T-helper 1 cell treated with Interleukin-12 subunit alpha and Interleukin-12 subunit beta and Interleukin-4 antibody, amounts not matched to agents 30 ng/mL and 1 ng/mL, for 36 hours (primary cell): Measurements from ENCODE around the gene MTOR. TPM values are rescaled to one million over a fixed set of nuclear protein-coding genes. Genes with fewer than 3 reads are reported as not detected.
"Not testable (repeated sequence)": the region's sequence is repeated elsewhere in the genome, so short reads cannot be mapped to it uniquely, and the experiment has no call there.

Experiments used
- intact Hi-C: fragments of 100-400 bp; cut with micrococcal nuclease; formaldehyde crosslinking; loops from one replicate; pipeline ENCODE4 v1.15.1; 2024
- total RNA-seq: library from RNA; stranded (reverse); gene quantifications from 2 replicates; pipeline ENCODE4 v1.2.3, GENCODE V29; 2022

The MTOR gene
- total RNA-seq, 1 donor from 2014 or later, result 53.2 TPM

DNA sequence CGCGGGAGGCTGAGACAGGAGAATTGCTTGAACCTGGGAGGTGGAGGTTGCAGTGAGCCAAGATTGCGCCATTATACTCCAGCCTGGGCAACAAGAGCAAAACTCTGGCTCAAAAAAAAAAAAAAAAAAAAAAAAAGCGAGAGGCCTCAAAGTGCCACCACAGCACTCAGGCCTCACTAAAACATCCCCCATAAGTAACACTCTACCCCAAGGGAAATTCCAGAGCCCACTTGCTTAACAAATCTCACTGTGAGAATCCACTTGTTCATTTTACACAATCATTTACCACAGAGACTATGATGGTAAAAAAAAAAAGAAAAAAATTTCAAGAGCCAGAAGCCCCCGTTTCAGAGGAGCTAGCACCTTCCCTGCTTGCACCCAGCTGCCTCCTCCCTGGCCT lies 136.4 kb downstream of the MTOR start:
- intact Hi-C loops, result no loop called here

DNA sequence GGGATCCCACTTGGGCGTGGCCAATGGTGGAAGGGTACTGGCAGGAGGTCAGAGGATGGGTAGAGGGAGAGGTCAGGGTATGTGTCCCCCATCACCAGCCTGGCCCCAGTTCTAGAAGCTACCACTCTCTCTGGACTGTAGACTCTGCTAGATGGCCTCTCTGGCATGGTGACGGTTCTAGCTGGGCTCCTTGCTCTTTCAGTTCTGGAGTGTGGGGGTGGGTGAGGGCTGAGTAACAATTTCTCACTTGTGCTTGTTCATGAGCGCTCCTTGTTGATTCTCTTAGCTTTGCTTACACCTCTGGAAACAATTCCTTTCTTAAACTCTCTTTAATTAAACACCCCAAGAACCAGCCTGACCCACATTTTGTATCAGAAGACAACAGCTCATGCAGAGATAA lies 137.4 kb downstream of the MTOR start:
- intact Hi-C loops, result no loop called here

GRCh38 chr1:11116318-11116717 lies 146.0 kb downstream of the MTOR start:
- intact Hi-C loops, result no loop called here

- intact Hi-C loops, result no loop called here
Observed at GRCh38 chr1:11114966-11115365, 147.4 kb downstream of the MTOR start.

DNA sequence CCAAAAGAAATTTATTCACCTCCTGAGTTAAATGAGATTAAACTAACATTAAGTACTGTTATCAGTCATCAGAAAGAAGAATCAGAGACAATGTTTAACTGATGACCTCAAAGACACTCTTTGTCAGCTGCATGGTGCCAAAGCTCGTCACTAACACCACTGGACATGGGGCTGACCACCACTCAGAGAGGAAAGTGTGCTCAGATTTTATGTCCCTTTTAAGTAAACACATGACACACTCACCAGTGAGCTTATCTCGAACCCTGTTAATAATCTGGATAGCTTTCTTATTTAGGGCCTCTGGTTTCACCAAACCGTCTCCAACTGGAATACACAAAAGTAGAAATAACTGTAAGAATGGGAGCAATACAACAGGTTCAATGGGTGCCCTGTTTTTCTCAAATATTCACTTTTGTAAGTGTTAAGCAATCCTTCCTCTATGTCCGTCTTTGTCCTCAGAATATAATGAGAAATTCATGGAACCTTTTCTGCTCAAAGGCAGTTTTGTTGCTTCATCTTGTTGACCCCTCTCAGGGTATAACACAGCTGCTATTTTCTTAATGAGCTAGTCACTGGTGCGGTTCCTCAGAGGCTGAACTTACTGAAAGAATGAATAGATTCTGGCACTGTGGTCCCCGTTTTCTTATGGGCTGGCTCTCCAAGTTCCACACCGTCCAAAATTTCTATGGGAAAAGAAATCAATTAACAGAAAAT lies 153.1 kb downstream of the MTOR start:
- intact Hi-C loops, result no loop called here

DNA sequence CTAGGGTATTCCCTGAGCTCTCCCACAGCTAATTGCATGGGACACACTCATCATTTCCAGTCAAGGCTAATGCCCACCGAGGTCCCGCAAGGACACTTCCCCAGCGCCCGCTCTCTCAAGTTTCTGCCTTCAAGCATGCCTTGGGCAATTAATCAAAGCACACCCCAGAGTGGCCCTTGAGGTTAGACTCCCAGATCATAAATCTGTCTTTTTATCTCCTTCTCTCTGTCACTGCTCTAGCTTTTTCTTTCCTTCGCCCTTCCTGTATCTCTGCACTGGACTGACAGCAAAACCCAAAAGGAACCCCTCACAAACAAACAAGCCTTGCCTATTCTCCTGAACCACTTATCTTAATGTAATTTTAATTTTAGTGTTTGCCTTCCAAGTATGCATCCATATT lies 154.8 kb downstream of the MTOR start:
- intact Hi-C loops, result no loop called here

DNA sequence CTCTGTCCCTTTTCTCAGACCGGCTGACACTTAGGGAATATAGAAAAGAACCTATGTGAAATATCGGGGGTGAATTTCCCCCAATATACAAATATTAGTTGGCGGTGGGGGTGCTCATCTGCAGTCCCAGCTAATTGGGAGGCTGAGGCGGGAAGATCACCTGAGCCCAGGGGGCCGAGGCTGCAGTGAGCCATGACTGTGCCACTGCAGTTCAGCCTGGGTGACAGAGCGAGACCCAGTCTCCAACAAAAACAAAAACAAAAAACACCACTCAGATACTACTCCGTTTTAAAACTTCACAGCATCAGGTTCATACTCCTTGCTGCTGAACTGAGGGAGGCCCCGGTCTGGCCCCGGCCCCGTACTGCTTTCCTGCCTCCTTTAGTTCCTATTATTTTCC lies 156.8 kb downstream of the MTOR start:
- intact Hi-C loops, result no loop called here

DNA sequence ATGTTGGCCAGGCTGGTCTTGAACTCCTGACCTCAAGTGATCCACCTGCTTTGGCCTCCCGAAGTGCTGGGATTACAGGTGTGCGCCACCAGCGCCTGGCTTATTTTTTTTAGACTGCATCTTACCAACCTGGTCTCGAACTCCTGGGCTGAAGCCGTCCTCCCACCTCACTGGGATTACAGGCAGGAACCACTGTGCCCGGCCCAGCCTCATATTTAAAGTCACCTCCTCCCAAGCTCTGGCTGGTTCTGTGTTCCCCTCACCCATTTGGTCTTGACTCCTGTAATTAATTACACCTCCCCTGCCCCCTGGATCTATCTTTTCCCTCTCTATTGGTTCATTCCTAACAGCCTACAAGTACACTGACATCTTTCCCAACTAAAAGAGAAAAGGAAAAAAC lies 161.0 kb downstream of the MTOR start:
- intact Hi-C loops, result no loop called here

DNA sequence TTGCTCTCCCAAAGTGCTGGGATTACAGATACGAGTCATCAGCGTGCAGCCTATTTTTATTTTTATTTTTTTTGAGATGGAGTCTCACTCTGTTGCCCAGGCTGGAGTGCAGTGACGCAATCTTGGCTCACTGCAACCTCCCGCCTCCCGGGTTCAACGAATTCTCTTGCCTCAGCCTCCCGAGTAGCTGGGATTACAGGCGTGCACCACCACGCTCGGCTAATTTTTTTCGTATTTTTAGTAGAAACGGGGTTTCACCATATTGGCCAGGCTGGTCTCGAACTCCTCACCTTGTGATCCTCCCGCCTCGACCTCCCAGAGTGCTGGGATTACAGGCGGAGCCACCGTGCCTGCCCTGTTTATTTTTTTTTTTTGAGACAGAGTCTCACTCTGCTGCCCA lies 161.5 kb downstream of the MTOR start:
- intact Hi-C loops, result not testable (repeated sequence)

- intact Hi-C loops, result no loop called here
Observed at GRCh38 chr1:11100149-11100493, 162.2 kb downstream of the MTOR start.

DNA sequence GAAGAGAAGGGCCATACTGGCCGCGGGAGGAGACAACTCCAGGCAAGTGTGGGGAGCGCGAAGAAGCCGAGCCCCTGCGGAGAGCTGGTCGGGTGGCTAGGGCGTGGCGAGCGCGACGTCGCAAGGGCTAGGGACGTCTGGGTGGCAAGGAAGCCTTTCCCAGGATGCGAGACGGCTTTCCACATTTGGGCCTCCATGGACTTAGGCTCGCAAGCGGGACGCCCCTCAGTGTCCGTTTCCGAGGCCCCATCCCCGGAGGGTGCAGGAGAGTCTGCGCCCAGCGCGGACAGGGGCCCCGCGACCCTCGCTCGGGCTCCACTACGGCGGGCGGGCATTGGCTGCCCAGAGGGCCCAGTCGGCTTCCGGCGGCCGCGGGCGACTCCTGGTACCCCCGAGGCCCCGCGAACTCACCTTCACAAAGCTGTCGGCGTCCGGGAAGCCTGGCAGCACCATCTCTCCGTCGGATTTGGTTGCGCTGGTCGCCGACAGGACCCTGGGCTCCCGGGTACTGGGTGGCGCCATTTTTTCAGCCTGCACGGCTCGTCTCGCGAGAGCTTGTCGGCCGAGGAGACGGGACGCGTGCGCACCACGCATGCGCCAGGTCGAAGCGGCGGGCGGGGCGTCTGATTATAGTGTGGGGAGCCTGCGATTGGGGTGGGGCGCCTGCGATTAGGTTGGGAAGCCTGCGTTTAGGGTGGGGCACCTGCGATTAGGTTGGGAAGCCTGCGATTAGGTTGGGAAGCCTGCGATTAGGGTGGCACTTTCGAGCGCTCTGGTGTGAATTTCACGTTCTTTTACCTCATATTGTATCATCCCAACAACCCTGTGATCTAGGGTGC lies 162.8 kb downstream of the MTOR start, which contains the start of gene EXOSC10:
Gene EXOSC10, minus strand, starts transcription at position 560 of the 839 bp plus-strand sequence. Its CDS starts 38 bp downstream, at position 522.
- intact Hi-C loops, result loop anchor here (1.0 to 2.0 kb wide), 6 partner anchors 39 to 809 kb away; partner anchors contain the start of genes DFFA, MTOR, SRM and TARDBP

DNA sequence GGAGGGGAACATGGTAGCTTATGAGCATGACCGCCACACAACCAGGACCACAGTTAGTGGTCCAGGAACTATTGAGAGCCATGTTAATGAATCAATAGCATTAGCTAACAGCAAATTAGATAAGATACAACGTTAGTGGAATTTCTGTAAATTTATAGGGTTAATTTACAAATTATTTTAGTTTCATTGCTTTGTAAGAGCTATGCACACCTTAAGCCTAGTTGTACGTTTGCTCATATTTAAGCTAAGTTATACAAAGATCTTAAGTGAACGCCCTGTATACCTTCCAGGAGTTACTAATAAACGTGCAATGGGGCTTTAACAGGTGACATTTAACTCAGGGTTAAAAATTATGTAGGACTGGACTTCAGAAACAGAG lies 163.4 kb downstream of the MTOR start:
- intact Hi-C loops, result loop anchor here (1.0 to 2.0 kb wide), 6 partner anchors 39 to 810 kb away; partner anchors contain the start of genes DFFA, MTOR, SRM and TARDBP

- intact Hi-C loops, result not testable (repeated sequence)
Observed at GRCh38 chr1:11083784-11084183, 178.6 kb downstream of the MTOR start.

GRCh38 chr1:11080931-11081330 lies 181.4 kb downstream of the MTOR start:
- intact Hi-C loops, result no loop called here

GRCh38 chr1:11078631-11079030 lies 183.7 kb downstream of the MTOR start:
- intact Hi-C loops, result no loop called here

DNA sequence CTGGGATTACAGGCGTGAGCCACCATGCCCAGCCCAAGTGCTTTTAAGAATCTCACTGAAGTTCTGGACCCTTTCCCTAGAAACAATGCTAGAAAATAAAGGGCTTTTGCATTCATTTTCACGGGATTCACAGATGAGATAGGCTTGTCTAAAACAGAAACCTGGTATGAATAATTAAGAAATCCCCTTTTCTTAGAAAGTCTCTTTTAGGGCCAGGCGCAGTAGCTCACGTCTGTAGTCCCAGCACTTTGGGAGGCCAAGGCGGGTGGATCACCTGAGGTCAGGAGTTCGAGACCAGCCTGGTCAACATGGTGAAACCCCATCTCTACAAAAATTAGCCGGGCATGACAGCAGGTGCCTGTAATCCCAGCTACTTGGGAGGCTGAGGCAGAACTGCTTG lies 189.0 kb downstream of the MTOR start:
- intact Hi-C loops, result not testable (repeated sequence)

DNA sequence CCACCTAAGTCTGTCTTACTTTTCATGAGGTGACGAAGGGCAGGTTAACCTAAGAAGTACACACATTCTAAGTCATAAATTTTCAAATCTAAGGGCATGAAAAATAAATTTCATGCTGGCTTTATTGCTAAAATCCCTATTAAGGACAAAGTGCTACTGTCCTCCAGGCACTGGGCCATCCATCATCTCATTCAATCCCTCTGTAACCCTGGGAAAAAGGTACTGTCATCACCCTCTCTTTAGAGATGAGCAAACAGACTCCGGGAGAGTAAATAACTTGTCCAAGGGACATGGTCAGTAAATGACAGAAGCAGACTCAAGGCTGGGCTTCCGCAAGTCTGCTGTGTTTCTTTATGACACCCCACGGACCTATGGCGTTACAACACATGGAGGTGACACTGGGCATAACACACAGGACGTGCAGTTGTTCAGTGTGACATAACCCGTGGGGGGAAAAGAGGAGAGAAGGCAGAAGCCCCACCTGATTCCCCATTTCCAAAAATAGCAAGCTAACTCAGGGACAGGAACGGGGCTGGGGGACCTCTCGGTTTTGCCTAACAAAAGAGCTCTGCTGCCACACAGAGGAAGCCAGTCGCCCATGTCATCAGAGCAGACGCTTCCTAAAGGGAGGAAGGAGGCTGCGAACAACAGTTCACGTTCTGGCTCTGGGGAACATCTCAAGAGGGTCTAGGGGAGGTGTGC lies 190.0 kb downstream of the MTOR start:
- intact Hi-C loops, result no loop called here

- intact Hi-C loops, result no loop called here
Observed at GRCh38 chr1:11071463-11072215, 190.7 kb downstream of the MTOR start.

DNA sequence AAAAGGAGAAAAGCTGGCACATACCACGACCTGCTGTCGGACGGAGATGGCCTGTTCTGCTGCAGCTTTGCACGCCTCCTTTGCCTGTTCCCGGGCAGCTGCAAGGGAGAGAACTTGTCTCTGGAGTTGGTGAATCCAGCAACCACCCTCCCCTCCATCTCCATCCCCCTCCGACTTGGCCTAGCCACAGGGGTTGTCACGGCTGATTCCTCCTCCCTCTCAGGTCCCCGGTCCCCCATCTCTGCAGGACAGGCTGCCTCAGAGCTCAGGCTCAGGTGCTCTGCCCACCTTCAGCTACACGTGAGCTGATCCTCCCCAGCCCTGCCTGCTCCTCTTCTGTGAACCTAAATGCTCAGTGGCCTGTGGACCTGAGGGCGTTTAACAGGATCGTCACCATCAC lies 191.5 kb downstream of the MTOR start:
- intact Hi-C loops, result no loop called here

GRCh38 chr1:11068600-11069473 lies 193.5 kb downstream of the MTOR start:
- intact Hi-C loops, result no loop called here
